Upper lobe of left lung (tissue), 6 donors: Measurements from ENCODE around the gene ADCY9. TPM values are rescaled to one million over a fixed set of nuclear protein-coding genes. Genes with fewer than 3 reads are reported as not detected.
"Not testable (repeated sequence)": the region's sequence is repeated elsewhere in the genome, so short reads cannot be mapped to it uniquely, and the experiment has no call there.

Experiments used
- ATAC-seq, 2 donors: fragments of 200-7000 bp; cut with Tn5 transposase; one replicate each; pipeline ENCODE4 v1.9.1; 2022; ENCODE audit warnings: mild to moderate bottlenecking in 2 of 2, moderate library complexity in 2 of 2; ENCODE audit not compliant: low FRiP score in 2 of 2
- DNase-seq, 2 donors: peaks; one replicate each; pipeline ENCODE4 v3.0.0-alpha.2; 2019 to 2020
- H3K27ac ChIP-seq, 4 donors: fragments of 200-600 bp; sonication (generic); one replicate each; pipeline ENCODE4 v1.5.1; 2016 to 2019
- H3K27me3 ChIP-seq, 4 donors: fragments of 200-600 bp; sonication (generic); one replicate each; pipeline ENCODE4 v1.5.1; 2017 to 2019
- H3K36me3 ChIP-seq, 4 donors: fragments of 200-600 bp; sonication (generic); one replicate each; pipeline ENCODE4 v1.5.1; 2016 to 2019
- H3K4me1 ChIP-seq, 4 donors: fragments of 200-600 bp; sonication (generic); one replicate each; pipeline ENCODE4 v1.5.1; 2018 to 2019
- H3K4me3 ChIP-seq, 4 donors: fragments of 200-600 bp; sonication (generic); one replicate each; pipeline ENCODE4 v1.5.1; 2017 to 2019; ENCODE audit warnings: mild to moderate bottlenecking in 2 of 4, moderate library complexity in 1 of 4
- H3K9me3 ChIP-seq, 4 donors: fragments of 200-600 bp; sonication (generic); one replicate each; pipeline ENCODE4 v1.5.1; 2018 to 2019
- CTCF ChIP-seq, 6 experiments: fragments of 450-650 bp in 4 of 6; fragments of 200-600 bp in 2 of 6; sonication (generic) in 2 of 6; IDR thresholded peaks; one replicate each; pipeline ENCODE4 v1.5.1; 2016 to 2019; ENCODE audit warnings: antibody characterized with exemption in 6 of 6
- EP300 ChIP-seq, 4 donors: sonication (generic); formaldehyde crosslinking; IDR thresholded peaks; one replicate each; pipeline ENCODE4 v1.5.1; 2017; ENCODE audit warnings: antibody characterized with exemption in 4 of 4, control low read depth in 2 of 4
- POLR2A ChIP-seq, 4 donors: fragments of 450-650 bp; IDR thresholded peaks; one replicate each; pipeline ENCODE4 v1.5.1; 2016 to 2017; ENCODE audit warnings: antibody characterized with exemption in 4 of 4, mild to moderate bottlenecking in 2 of 4
- POLR2AphosphoS5 ChIP-seq, 2 donors: sonication (generic); formaldehyde crosslinking; IDR thresholded peaks; one replicate each; pipeline ENCODE4 v1.5.1; 2017; ENCODE audit warnings: antibody characterized with exemption in 2 of 2
- WGBS, 2 donors: methylation state at CpG; one replicate each; pipeline ENCODE4 v1.1.5; 2017 to 2018; 5-methylcytosine and 5-hydroxymethylcytosine counted together
- total RNA-seq, 6 donors: library from RNA; depleted of rRNA in 4 of 6; stranded (reverse); fragments of >200 nt in 4 of 6; gene quantifications; one replicate each; pipeline versions ENCODE4 v1.1.0 to v1.2.1, GENCODE V29; 2016 to 2021
- donor health status: DM: no; HTN: no; CAD: no; lungs with moderate emphysema.
- donor health status: DM: no; HTN: yes; CAD: no; lungs with severe emphysema.

The ADCY9 gene
- total RNA-seq, 6 donors from 2014 or later = 46.0 to 80.7 (median 68.4) TPM

DNA sequence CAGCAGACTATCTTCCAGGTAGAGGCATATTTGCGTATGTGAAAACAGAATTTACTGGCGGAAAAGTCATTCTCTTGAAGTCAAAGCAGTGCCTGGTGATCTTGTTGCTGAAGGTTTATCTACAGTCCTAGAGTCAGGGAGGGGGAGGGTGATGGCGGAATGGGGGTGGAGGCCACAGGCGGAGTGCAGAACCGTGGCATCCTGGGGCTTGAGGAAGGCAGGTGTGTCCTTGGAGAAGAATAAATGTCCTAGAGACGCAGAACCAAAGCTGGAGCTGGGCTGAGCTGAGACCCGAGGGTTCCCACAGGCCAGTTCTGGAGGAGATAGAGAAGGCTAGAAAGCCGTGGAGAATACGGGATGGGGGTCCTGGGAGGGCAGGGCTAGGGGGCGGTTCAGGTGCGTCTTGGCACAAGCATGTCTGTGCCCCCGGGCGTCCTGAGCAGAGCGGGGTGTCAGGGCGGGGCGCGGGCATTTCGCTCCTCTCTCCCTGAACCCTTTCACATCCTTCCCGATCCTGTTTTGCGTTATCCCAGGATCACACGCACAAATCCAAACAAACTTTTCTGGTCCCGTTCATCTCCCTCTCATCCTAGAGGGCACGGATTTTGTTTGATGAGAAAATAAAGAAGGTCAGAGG, 158.8 kb downstream of the ADCY9 start:
- 84 to 90% methylated on average over 23 of the region's 23 CpGs for WGBS, 2 donors
- Histone ChIP-seq H3K27me3 (no peaks in the 10 kb centered on the region), H3K27ac (no peak overlapping the region), H3K4me3 (no peak overlapping the region), H3K36me3 (no peaks in the 10 kb centered on the region), H3K4me1 (peaks cover 13 to 22% (median 21%) of the 10 kb centered on the region in 4 donors), H3K9me3 (no peaks in the 10 kb centered on the region)
- no peak for ATAC-seq
- TF ChIP-seq POLR2AphosphoS5 (IDR thresholded peaks at IDR 0.05) (no peak), CTCF (IDR thresholded peaks at IDR 0.05) (no peak), POLR2A (IDR thresholded peaks at IDR 0.05) (no peak), EP300 (IDR thresholded peaks at IDR 0.05) (no peak)
- DNase-seq = peak in 1 of 2 donors; percentile 61

DNA sequence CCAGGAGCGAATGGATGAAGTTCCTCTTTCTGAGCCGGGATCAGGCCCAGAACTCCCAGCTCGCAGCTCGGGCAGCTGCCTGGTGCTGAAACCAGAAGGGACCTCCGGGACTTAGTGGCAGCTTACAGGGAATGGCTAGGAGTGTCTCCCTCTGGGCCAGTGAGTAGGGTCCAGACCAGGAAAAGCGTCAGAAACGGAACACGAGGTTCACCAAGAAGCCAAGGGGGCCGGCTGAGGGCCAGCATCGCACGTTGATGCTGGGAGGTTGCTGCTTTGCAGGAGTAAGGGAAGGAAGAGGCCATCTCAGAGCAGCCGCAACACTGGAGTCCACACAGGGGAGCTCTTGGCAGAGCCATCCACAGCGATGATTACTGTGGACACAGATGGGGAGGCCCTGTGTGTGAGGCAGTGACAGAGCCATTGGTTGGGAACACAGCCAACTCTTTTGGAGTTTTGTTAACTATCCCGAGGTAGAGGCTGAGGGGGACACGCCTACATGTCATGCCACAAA, 161.8 kb downstream of the ADCY9 start:
- Histone ChIP-seq H3K4me1 (peaks cover 8 to 18% (median 15%) of the 10 kb centered on the region in 4 donors), H3K27me3 (no peaks in the 10 kb centered on the region), H3K9me3 (no peaks in the 10 kb centered on the region), H3K27ac (no peak overlapping the region), H3K4me3 (no peak overlapping the region), H3K36me3 (no peaks in the 10 kb centered on the region)
- 66 to 67% methylated on average over 10 to 14 of the region's 15 CpGs for WGBS, 2 donors
- no peak for DNase-seq
- no peak for TF ChIP-seq POLR2A (IDR thresholded peaks at IDR 0.05)
- ATAC-seq = no peak

- H3K4me3 ChIP-seq = no peak overlapping the region
- TF ChIP-seq POLR2A (IDR thresholded peaks at IDR 0.05) (no peak), CTCF (IDR thresholded peaks at IDR 0.05) (no peak), EP300 (IDR thresholded peaks at IDR 0.05) (no peak), POLR2AphosphoS5 (IDR thresholded peaks at IDR 0.05) (no peak)
- 93 to 95% methylated on average over 15 to 24 of the region's 24 CpGs for WGBS, 2 donors
- H3K36me3 ChIP-seq = no peaks in the 10 kb centered on the region
- no peaks in the 10 kb centered on the region for H3K27me3 ChIP-seq
- H3K27ac ChIP-seq = no peak overlapping the region
- DNase-seq = peak in 1 of 2 donors; percentile 73
- H3K9me3 ChIP-seq = no peaks in the 10 kb centered on the region
- no peak for ATAC-seq
- peaks cover 8 to 23% (median 19%) of the 10 kb centered on the region in 4 donors for H3K4me1 ChIP-seq
Observed at GRCh38 chr16:3953728-3954410, 162.4 kb downstream of the ADCY9 start.

GRCh38 chr16:3952737-3953131, 163.5 kb downstream of the ADCY9 start:
- H3K4me3 ChIP-seq = no peak overlapping the region
- no peaks in the 10 kb centered on the region for H3K27me3 ChIP-seq
- H3K4me1 ChIP-seq = peaks cover 8 to 24% (median 22%) of the 10 kb centered on the region in 4 donors
- no peaks in the 10 kb centered on the region for H3K36me3 ChIP-seq
- ATAC-seq = peak in 1 of 2 donors; percentile 90
- no peaks in the 10 kb centered on the region for H3K9me3 ChIP-seq
- H3K27ac ChIP-seq = no peak overlapping the region
- 69 to 86% methylated on average over 4 to 9 of the region's 9 CpGs for WGBS, 2 donors
- DNase-seq = no peak
- TF ChIP-seq CTCF (IDR thresholded peaks at IDR 0.05) (no peak), POLR2A (IDR thresholded peaks at IDR 0.05) (no peak), EP300 (IDR thresholded peaks at IDR 0.05) (no peak), POLR2AphosphoS5 (IDR thresholded peaks at IDR 0.05) (no peak)

GRCh38 chr16:3951861-3952736, 164.1 kb downstream of the ADCY9 start:
- no peak for DNase-seq
- TF ChIP-seq POLR2A (IDR thresholded peaks at IDR 0.05) (no peak), EP300 (IDR thresholded peaks at IDR 0.05) (no peak), CTCF (IDR thresholded peaks at IDR 0.05) (no peak), POLR2AphosphoS5 (IDR thresholded peaks at IDR 0.05) (no peak)
- Histone ChIP-seq H3K36me3 (no peaks in the 10 kb centered on the region), H3K4me3 (no peak overlapping the region), H3K4me1 (peaks cover 8 to 24% (median 22%) of the 10 kb centered on the region in 4 donors), H3K9me3 (no peaks in the 10 kb centered on the region), H3K27me3 (no peaks in the 10 kb centered on the region), H3K27ac (peak overlapping the region in 1 of 4 donors; percentile 92)
- 75 to 89% methylated on average over 12 of the region's 12 CpGs for WGBS, 2 donors
- peak in 1 of 2 donors; percentile 65 for ATAC-seq

GRCh38 chr16:3951380-3951779, 164.9 kb downstream of the ADCY9 start:
- Histone ChIP-seq H3K27ac (peak overlapping the region; percentile 85 to 93 (median 90)), H3K4me1 (peaks cover 13 to 29% (median 26%) of the 10 kb centered on the region in 4 donors)
- H3K27me3 ChIP-seq, DNase-seq, ATAC-seq, H3K4me3 ChIP-seq, H3K36me3 ChIP-seq, H3K9me3 ChIP-seq: not testable (repeated sequence)
- WGBS, 2 donors = 57 to 69% methylated on average over 5 of the region's 5 CpGs
